Neural cell (in vitro differentiated cells): ENCODE data around the gene KANSL1L.

ENCODE experiments used
- EZH2 ChIP-seq: fragments of 200-600, 300-800 bp; shearing (Covaris generic), sonication (generic); IDR thresholded peaks from 2 replicates; pipeline ENCODE4 v1.6.1; 2014; ENCODE audit warnings: antibody characterized with exemption, low read length, borderline replicate concordance, mild to moderate bottlenecking; ENCODE audit not compliant: insufficient read depth, poor library complexity, severe bottlenecking
- POLR2AphosphoS5 ChIP-seq: IDR thresholded peaks from 2 replicates; pipeline ENCODE4 v1.6.1; 2012
- REST ChIP-seq: IDR thresholded peaks from 2 replicates; pipeline ENCODE4 v1.6.1; 2012; ENCODE audit warnings: borderline replicate concordance
- TAF1 ChIP-seq: IDR thresholded peaks from 2 replicates; pipeline ENCODE4 v1.6.1; 2012; ENCODE audit warnings: low read depth
- TF ChIP-seq, protein P1 (sequence below): fragments of 450-650 bp; IDR thresholded peaks from 2 replicates; pipeline ENCODE4 v1.5.1; 2014; ENCODE audit warnings: antibody characterized with exemption, mild to moderate bottlenecking, moderate library complexity; ENCODE audit not compliant: poor library complexity, severe bottlenecking

GRCh38 chr2:209974576-209974975 lies 196.6 kb downstream of the KANSL1L start:
- TF ChIP-seq, protein P1, sequence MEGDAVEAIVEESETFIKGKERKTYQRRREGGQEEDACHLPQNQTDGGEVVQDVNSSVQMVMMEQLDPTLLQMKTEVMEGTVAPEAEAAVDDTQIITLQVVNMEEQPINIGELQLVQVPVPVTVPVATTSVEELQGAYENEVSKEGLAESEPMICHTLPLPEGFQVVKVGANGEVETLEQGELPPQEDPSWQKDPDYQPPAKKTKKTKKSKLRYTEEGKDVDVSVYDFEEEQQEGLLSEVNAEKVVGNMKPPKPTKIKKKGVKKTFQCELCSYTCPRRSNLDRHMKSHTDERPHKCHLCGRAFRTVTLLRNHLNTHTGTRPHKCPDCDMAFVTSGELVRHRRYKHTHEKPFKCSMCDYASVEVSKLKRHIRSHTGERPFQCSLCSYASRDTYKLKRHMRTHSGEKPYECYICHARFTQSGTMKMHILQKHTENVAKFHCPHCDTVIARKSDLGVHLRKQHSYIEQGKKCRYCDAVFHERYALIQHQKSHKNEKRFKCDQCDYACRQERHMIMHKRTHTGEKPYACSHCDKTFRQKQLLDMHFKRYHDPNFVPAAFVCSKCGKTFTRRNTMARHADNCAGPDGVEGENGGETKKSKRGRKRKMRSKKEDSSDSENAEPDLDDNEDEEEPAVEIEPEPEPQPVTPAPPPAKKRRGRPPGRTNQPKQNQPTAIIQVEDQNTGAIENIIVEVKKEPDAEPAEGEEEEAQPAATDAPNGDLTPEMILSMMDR = no peak
- TF ChIP-seq POLR2AphosphoS5 (no peak), EZH2 (no peak), REST (no peak), TAF1 (no peak)
